ENCODE measurements around the gene TWNK. TPM values are rescaled to one million over a fixed set of nuclear protein-coding genes. Genes with fewer than 3 reads are reported as not detected.
A peak's percentile ranks its signal among the peaks of the same experiment; 100 is the strongest.

Gene TWNK
- total and polyA plus RNA-seq, 10 of the 15 experiments (the other 5 are each of a cell fraction or from before 2014, with no cell fraction given): 13.6 to 32.8 (median 18.0) TPM

GRCh38 chr10:101042118-101042517 lies 54.8 kb downstream of the TWNK start:
- Histone ChIP-seq H3K9ac (ENCODE audit: control insufficient read depth, insufficient read depth, low read length) (peak overlapping the region; percentile 17; the same call in 1 of the 2 replicates), H3K4me3 (peak overlapping the region; percentile 63; the same call in 1 of the 2 replicates), H3K79me2 (ENCODE audit: control insufficient read depth, insufficient read depth, low read length) (no peaks in the 10 kb centered on the region), H2AFZ (ENCODE audit: control insufficient read depth, low read depth, low read length) (peak overlapping the region; percentile 83), H3K27ac (ENCODE audit: control insufficient read depth, insufficient read depth) (no peak overlapping the region), H3K36me3 (ENCODE audit: control insufficient read depth in 2 of 2, insufficient read depth in 2 of 2, low read length in 1 of 2) (no peaks in the 10 kb centered on the region), H4K20me1 (ENCODE audit: control insufficient read depth, insufficient read depth) (no peaks in the 10 kb centered on the region), H3K27me3 (replicated peaks in 1 of 2; ENCODE audit: control insufficient read depth in 2 of 2, insufficient read depth in 2 of 2, low read length in 1 of 2) (no peaks in the 10 kb centered on the region), H3K4me1 (ENCODE audit: control insufficient read depth, insufficient read depth, low read length) (peaks cover 5% of the 10 kb centered on the region; the same call in 1 of the 2 replicates), H3K4me2 (ENCODE audit: control insufficient read depth, insufficient read depth) (peak overlapping the region; percentile 86), H3K9me3 (replicated peaks; ENCODE audit: control insufficient read depth, insufficient read depth, low read length) (no peaks in the 10 kb centered on the region)
- intact Hi-C loops (cut with micrococcal nuclease; ENCODE audit: unreplicated experiment): no loop called here
- FAIRE-seq (no peak), ATAC-seq (no peak), DNase-seq (ENCODE audit: low read depth, low spot score) (no peak)
- in situ Hi-C loops (cut with MboI): no loop called here
- ChIA-PET POLR2A (interaction anchor here (0.6 to 3.3 kb wide), 5 partner anchors 10 to 20 kb away, joined by 5 to 42 read pairs (median 7); partner anchors contain the start of gene KAZALD1), CTCF (interaction anchor here (0.7 to 24.4 kb wide), 18 partner anchors 8 to 172 kb away, joined by 3 to 885 read pairs (median 8); partner anchors contain the start of genes KAZALD1, LZTS2, PDZD7 and SFXN3), RAD21 (ENCODE audit: unreplicated experiment) (interaction anchor here (0.9 to 5.1 kb wide), 12 partner anchors 8 to 164 kb away, joined by 3 to 70 read pairs (median 7); partner anchors contain the start of genes KAZALD1, PDZD7 and SFXN3), SMC1A (ENCODE audit: uncharacterized antibody, unreplicated experiment) (interaction anchor here (1.2 to 4.2 kb wide), 13 partner anchors 10 to 172 kb away, joined by 3 to 45 read pairs (median 9); partner anchors contain the start of genes KAZALD1, PDZD7 and SFXN3)
- WGBS (ENCODE audit: insufficient coverage, insufficient replicate concordance, low lambda C conversion rate, missing lambda C conversion rate): 19% methylated on average over 4 of the region's 4 CpGs
- no TSS peak for BruUV-seq (replicated peaks)
- no peak for TF ChIP-seq ZNF24 (IDR thresholded peaks at IDR 0.05)
- TF ChIP-seq, protein P1, sequence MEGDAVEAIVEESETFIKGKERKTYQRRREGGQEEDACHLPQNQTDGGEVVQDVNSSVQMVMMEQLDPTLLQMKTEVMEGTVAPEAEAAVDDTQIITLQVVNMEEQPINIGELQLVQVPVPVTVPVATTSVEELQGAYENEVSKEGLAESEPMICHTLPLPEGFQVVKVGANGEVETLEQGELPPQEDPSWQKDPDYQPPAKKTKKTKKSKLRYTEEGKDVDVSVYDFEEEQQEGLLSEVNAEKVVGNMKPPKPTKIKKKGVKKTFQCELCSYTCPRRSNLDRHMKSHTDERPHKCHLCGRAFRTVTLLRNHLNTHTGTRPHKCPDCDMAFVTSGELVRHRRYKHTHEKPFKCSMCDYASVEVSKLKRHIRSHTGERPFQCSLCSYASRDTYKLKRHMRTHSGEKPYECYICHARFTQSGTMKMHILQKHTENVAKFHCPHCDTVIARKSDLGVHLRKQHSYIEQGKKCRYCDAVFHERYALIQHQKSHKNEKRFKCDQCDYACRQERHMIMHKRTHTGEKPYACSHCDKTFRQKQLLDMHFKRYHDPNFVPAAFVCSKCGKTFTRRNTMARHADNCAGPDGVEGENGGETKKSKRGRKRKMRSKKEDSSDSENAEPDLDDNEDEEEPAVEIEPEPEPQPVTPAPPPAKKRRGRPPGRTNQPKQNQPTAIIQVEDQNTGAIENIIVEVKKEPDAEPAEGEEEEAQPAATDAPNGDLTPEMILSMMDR (IDR thresholded peaks at IDR 0.05 in 2 of 3, conservative IDR thresholded peaks at IDR 0.05 in 1 of 3; ENCODE audit: control insufficient read depth in 2 of 3, extremely low read depth in 1 of 3, insufficient read depth in 1 of 3, low read depth in 3 of 3, low read length in 3 of 3): no peak
- TF ChIP-seq NRF1 (conservative IDR thresholded peaks at IDR 0.05; ENCODE audit: low read depth, low read length): no peak
- TF ChIP-seq, protein P2, sequence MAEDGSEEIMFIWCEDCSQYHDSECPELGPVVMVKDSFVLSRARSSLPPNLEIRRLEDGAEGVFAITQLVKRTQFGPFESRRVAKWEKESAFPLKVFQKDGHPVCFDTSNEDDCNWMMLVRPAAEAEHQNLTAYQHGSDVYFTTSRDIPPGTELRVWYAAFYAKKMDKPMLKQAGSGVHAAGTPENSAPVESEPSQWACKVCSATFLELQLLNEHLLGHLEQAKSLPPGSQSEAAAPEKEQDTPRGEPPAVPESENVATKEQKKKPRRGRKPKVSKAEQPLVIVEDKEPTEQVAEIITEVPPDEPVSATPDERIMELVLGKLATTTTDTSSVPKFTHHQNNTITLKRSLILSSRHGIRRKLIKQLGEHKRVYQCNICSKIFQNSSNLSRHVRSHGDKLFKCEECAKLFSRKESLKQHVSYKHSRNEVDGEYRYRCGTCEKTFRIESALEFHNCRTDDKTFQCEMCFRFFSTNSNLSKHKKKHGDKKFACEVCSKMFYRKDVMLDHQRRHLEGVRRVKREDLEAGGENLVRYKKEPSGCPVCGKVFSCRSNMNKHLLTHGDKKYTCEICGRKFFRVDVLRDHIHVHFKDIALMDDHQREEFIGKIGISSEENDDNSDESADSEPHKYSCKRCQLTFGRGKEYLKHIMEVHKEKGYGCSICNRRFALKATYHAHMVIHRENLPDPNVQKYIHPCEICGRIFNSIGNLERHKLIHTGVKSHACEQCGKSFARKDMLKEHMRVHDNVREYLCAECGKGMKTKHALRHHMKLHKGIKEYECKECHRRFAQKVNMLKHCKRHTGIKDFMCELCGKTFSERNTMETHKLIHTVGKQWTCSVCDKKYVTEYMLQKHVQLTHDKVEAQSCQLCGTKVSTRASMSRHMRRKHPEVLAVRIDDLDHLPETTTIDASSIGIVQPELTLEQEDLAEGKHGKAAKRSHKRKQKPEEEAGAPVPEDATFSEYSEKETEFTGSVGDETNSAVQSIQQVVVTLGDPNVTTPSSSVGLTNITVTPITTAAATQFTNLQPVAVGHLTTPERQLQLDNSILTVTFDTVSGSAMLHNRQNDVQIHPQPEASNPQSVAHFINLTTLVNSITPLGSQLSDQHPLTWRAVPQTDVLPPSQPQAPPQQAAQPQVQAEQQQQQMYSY (CRISPR knock-in tag; IDR thresholded peaks at IDR 0.05): no peak
- no peak for TF ChIP-seq FOXM1 (IDR thresholded peaks at IDR 0.05; ENCODE audit: low read depth, low read length)
- TF ChIP-seq TCF3 (IDR thresholded peaks at IDR 0.05; ENCODE audit: borderline replicate concordance, insufficient read depth, low read depth, low read length): no peak
- TF ChIP-seq MEF2A (IDR thresholded peaks at IDR 0.05; ENCODE audit: insufficient read depth, low read depth, low read length): no peak
- TF ChIP-seq ZBTB33 (IDR thresholded peaks at IDR 0.05): no peak
- TF ChIP-seq, protein P3, sequence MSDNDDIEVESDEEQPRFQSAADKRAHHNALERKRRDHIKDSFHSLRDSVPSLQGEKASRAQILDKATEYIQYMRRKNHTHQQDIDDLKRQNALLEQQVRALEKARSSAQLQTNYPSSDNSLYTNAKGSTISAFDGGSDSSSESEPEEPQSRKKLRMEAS (IDR thresholded peaks at IDR 0.05; ENCODE audit: low read depth, low read length): no peak
- TF ChIP-seq MTA3 (IDR thresholded peaks at IDR 0.05; ENCODE audit: borderline replicate concordance, low read length): no peak
- no peak for TF ChIP-seq SP1 (IDR thresholded peaks at IDR 0.05; ENCODE audit: low read depth, low read length)
- TF ChIP-seq SMARCA5 (IDR thresholded peaks at IDR 0.05): no peak
